GM12872 (cell line): ENCODE data around the gene CDKN2B.

ENCODE experiments used
- CTCF ChIP-seq: IDR thresholded peaks from 3 replicates; pipeline ENCODE4 v1.5.1; 2011; ENCODE audit warnings: low read depth, mild to moderate bottlenecking, low read length, moderate library complexity; ENCODE audit not compliant: insufficient read depth

CDKN2B gene

GRCh38 chr9:21969951-21970799, 38.9 kb downstream of the CDKN2B start:
- TF ChIP-seq CTCF, result no peak

- no peak for TF ChIP-seq CTCF
These were observed 39.8 kb downstream of the CDKN2B start for GRCh38 chr9:21969011-21969940.

- TF ChIP-seq CTCF, result no peak
These were observed 40.6 kb downstream of the CDKN2B start for GRCh38 chr9:21968331-21969010.

- TF ChIP-seq CTCF, result no peak
These were observed 41.4 kb downstream of the CDKN2B start for GRCh38 chr9:21967702-21968101.

GRCh38 chr9:21967169-21967568, 41.9 kb downstream of the CDKN2B start:
- TF ChIP-seq CTCF, result no peak

GRCh38 chr9:21966140-21966851, 42.8 kb downstream of the CDKN2B start:
- no peak for TF ChIP-seq CTCF
